Activated CD8-positive, alpha-beta memory T cell treated with anti-CD3 and anti-CD28 coated beads for 36 hours (primary cell): ENCODE data around the gene OSM. TPM values are rescaled to one million over a fixed set of nuclear protein-coding genes. Genes with fewer than 3 reads are reported as not detected.

Experiments
- CTCF ChIA-PET: fragments of 350-600 bp; sonication (Branson Sonifier 250); formaldehyde crosslinking; loops from one replicate; lab custom pipeline; 2021; ENCODE audit warnings: antibody characterized with exemption; lab: Charles Lee
- POLR2A ChIA-PET: fragments of 350-600 bp; sonication (Branson Sonifier 250); formaldehyde crosslinking; loops from one replicate; lab custom pipeline; 2021; ENCODE audit warnings: antibody characterized with exemption; lab: Charles Lee
- total RNA-seq, 2 experiments: library from RNA; stranded (reverse); gene quantifications; one replicate each; pipeline ENCODE4 v1.2.3, GENCODE V29; 2021

OSM gene
- total RNA-seq, 2 experiments from 2014 or later, result 21.1 to 23.3 TPM

DNA sequence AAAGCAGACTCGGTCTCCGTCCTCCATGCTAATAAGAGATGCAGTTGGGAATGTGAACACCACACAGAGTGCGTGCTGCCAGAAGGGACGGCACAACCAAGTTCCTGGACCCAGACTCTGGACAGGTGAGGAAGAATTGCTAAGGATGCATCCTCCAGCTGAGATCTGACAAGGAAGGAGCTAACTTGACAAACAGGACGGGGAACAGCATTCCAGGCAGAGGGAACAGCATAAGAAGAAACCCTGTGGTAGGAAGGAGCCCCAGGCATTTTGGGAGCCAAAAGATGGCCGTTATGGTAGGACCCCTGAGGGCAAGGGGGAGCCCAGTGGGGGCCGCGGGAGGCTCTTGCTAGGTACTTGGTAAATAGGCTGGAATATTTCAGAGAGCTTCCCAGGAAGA, 6.0 kb downstream of the OSM start:
- CTCF ChIA-PET, result interaction anchor here (1.1 to 2.3 kb wide), 4 partner anchors 8 to 153 kb away, joined by 3 to 8 read pairs (median 4); no protein-coding TSS in a partner anchor
- POLR2A ChIA-PET, result no interaction called here

DNA sequence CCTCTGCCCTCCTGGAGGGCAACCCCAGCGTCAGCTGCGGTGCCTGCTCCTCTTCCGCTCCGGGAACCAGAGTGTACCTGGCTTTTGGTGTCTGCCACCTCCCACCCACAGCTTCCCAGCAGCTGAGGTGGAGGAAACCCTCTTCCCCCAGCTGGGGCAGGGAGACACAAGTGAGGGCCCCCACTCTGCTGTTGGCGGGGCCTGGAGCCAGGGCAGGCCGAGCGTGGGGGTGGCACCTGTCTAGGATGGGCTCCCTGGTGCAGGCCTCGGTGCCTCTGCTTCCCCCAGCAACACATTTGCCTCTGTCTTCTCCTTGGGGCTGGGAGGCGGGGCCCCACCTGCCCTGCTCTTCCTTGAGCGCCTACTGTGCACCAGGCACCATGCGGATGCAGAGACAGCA, 6.4 kb downstream of the OSM start:
- ChIA-PET CTCF (interaction anchor here (1.0 to 2.3 kb wide), 3 partner anchors 8 to 153 kb away, joined by 3 to 8 read pairs (median 5); no protein-coding TSS in a partner anchor), POLR2A (no interaction called here)

DNA sequence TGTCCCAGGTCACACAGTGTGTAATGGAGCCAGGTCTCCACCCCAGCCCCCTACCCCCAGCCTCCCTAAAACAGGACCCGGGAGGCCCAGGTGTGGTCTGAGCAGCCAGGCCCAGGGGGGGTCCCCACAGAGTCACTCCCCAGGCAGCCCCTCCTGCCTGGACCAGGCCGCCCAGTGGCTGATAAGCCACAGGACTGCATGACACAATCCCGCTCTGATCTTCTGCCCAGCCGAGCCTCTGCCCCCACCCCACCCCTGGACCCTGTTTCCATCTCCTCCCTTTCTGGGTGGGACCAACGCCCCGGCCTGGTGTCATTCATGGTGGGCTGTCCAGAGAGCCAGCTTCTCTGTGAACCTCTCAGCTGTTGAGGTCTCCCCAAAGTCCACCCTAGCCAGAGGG, 12.3 kb downstream of the OSM start:
- ChIA-PET POLR2A (no interaction called here), CTCF (interaction anchor here (1.2 to 2.4 kb wide), 6 partner anchors 9 to 146 kb away, joined by 3 to 22 read pairs (median 6); partner anchors contain the start of genes CASTOR1 and RNF215)

DNA sequence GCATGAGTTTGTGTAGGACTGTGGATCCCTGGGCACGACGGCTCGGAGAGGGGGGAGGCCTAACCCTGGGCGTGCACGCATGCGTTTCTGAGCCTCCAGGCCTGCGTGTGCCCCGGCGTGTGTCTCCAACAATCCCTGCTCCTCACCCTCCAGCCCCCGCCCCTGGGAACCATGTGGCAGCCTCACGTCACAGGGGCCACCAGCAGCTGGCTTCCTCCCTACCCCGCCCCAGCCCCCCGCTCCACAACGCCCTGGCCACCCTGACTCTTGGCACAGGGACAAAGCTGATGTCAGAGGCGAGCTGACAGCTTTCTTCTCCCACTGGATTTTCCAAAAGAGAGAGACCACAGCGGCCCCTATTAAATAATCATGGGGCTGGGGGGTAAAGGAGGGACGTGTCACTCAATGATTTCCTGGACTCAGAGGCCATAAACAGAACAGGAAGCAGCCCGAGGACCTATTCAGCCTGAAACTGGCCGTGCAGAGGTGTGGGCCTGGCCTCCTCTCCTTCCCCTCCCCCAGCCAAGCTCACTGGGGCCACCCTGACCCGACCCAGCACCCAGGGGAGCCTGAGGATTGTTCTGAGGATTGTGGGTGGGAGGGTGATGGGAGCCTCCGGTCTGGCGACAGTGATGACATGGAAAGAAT, 13.3 kb downstream of the OSM start:
- ChIA-PET CTCF (interaction anchor here (1.2 to 1.3 kb wide), 2 partner anchors 10 to 34 kb away, joined by 3 to 6 read pairs; no protein-coding TSS in a partner anchor), POLR2A (no interaction called here)

DNA sequence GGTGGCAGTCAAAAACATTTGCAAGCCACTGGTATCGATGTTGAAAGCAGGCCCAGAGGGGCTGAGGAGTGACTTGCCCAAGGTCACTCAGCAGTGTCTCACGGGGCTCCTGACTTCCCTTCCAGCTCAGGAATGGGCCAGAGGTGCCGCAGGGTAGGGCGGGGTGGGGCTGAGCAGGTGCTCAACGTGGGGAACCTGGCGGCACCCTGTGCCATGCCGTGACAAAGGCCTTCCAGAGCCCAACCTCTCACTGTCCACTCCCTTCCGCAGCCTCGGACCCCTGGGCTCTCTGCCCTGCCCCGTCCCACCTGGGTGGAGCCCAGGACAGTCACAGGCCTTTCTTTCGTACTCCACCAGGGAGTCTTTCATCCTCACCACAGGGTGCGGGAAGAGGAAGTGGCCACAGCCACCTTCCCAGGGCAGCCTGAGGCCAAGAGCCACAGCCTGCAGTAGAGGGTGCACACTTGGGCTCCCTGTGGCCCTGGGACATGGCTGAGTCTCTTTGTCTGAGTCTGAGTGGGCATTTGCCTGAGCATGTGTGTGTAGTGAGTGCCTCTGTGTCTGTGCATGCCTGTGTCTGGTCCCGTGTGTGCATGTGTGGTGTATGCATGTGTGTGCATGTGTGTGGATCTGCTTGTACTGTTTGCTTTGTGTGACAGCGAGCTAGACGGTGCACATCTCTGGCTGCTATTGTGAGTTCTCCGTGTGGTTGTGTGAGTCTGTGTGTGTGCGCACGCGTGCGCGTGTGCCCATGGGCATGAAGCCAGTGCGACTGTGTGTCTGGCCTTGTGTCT, 14.0 kb downstream of the OSM start:
- POLR2A ChIA-PET, result interaction anchor here (0.6 kb wide), 1 partner anchor 15 kb away, joined by 3 read pairs; no protein-coding TSS in a partner anchor
- CTCF ChIA-PET, result no interaction called here

DNA sequence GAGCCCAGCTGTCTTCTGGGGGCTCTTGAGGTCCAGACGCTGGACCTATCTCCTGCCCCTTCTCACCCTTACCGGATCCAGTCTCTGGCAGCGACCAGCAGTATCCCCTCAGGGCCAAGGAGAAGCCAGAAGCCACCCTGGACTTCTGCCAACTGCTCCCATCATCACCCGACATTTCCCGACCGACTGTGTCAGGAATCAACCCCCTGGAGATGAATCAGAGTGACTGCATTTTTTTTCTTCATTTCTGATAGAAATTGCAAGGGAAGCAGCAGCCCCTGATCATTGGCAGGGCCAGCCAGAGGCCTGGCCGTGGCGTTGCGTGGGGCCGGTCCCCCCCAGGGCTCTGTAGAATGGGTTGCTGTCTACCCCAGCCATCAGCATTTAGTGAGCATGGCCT, 14.9 kb downstream of the OSM start:
- POLR2A ChIA-PET, result interaction anchor here (0.6 kb wide), 1 partner anchor 16 kb away, joined by 3 read pairs; no protein-coding TSS in a partner anchor
- CTCF ChIA-PET, result interaction anchor here (1.5 to 2.0 kb wide), 3 partner anchors 8 to 143 kb away, joined by 3 to 11 read pairs (median 8); no protein-coding TSS in a partner anchor

DNA sequence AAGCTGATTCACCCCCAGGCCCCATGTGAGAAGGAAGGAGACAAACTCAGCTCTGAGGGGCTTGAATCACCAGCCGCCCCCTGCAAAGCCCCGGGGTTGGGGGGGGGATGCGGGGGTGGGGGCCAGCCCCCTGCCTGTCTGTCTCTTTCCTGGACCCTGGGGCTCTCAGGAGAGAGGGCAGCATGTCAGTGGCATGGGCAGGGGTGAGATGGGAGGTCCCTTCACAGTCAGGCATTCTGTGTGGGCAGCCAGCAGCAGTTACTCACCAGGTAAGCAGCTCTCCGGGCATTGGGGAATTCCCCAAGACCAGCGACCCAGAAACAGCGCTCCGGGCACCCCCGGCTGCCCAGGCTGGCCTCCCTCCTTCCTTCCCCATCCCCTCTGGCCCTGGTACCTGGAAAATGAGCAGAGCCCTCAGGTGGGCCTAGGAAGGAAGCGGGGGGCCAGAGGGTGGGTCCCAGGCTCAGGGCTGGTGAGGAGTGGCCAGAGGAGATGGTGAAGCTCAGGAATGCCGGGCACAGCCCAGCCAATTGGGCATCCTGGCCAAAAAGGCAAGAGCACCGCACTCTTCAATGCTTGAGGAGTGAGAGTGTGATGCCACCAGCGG, 15.9 kb downstream of the OSM start:
- CTCF ChIA-PET, result interaction anchor here (1.5 to 2.0 kb wide), 3 partner anchors 9 to 142 kb away, joined by 3 to 11 read pairs (median 8); no protein-coding TSS in a partner anchor
- POLR2A ChIA-PET, result no interaction called here

DNA sequence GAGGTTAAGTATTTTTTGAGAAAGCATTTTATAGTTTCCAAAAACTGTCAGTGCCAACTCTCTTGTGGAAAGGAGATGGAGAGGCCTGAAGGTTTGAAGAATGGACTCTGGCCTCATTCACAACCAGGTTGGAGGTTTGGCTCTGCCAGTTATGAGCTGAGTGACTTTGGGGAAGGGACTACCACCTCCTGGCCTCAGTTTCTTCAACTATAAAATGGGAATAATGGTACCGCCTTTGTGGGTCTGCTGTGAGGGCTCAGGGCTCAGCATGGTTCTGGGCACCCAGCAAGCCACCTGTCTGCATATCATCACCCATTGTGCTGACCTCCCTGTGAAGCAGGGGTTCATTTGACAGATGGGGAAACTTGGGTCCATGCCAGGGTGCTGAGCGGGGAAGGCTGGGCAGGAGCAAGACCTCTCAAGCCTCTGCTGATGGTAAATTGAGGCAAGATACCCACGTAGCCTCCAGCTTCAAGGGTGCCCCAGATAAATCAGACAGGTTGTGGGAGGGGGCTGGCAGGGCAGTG, 16.5 kb downstream of the OSM start:
- ChIA-PET POLR2A (no interaction called here), CTCF (interaction anchor here (1.5 to 2.0 kb wide), 3 partner anchors 10 to 142 kb away, joined by 3 to 11 read pairs (median 8); no protein-coding TSS in a partner anchor)

DNA sequence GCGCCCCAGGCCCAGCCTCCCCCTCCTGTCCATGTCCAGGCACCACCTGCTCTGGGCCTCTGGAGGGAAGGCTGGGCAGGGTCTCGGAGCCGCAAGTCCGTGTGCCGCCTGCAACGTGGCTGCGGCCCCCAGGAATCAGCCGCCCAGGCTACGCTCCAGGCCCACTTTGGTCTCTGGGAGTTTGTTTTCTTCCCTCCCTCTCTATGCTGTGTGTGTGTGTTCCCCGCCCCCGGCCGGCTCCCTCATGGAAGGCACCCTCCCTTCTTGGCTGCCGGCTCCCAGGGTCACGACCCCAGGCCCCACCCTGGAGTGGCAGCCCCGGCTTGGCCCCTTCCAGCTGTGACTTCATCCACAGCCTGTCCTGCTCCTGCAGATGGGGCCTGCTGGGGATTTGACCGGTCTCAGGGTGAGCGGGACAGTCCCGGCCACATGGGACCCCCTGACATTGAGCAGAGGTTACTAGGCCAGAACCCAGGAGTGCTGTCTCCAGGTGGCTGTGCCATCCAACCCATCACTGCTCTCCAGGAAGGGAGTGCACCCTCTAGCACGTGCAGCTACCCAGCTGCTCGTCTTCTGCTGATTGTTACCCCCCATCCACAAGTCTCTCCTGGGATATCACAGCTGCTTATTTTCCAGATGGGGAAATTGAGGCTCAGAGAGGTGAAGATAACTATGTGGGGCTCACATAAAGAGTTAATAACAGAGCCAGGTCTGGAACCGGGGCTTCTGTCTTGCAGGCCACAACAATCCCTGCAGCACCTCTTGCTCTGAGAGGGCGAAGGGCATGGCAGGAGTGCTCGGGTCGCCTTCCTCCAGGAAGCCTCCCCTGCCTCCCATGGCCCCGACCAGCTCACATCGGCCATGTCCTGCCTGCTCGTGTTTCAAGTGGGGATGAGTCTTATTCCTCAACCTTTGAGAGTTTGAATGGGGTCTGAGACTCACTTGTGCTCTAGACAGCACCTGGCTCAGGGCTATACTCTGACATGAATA, 17.3 kb downstream of the OSM start:
- ChIA-PET CTCF (interaction anchor here (0.6 to 2.0 kb wide), 2 partner anchors 141 to 483 kb away, joined by 3 to 8 read pairs; partner anchors contain the start of gene ZMAT5), POLR2A (no interaction called here)

DNA sequence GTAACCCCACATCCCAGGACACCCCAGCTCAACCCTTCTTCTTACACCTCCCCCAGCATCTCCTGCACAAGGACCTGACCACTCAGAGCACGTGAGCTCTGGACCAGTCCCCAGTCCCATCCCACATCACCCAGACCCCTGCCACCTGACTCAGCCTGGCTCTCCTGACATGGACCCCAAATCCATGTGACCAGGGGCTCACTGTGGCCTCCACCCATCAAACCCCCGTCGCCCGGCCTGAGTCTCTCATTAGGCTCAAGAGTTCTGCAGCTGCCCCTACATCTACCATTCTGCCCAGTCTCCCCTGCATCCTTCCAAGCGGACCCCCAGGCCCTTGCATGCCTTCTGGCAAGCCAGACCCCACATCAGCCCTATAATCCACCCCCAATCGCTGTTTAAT, 18.2 kb downstream of the OSM start:
- POLR2A ChIA-PET, result no interaction called here
- CTCF ChIA-PET, result interaction anchor here (0.7 kb wide), 1 partner anchor 39 kb away, joined by 3 read pairs; no protein-coding TSS in a partner anchor

DNA sequence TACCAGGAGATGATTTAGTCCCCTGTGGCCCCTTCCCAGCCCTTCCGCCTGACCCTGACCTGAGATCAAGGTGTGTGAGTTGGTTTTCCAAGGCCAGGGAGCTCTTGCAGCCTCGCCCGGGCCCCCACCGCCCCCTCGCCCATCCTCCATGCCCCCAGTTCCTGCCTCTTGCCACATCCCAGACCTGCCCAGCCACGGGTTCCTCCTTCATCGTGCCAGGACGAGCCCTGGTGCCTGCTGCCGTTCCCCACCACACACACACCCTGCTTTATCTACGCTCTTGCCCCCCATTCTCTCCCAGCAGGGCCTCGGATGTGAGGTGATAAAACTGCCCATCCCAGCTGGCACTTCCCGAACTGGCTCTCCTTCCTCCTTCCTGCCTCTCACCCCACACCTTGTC, 18.7 kb downstream of the OSM start:
- ChIA-PET POLR2A (no interaction called here), CTCF (interaction anchor here (0.7 kb wide), 1 partner anchor 40 kb away, joined by 3 read pairs; no protein-coding TSS in a partner anchor)

DNA sequence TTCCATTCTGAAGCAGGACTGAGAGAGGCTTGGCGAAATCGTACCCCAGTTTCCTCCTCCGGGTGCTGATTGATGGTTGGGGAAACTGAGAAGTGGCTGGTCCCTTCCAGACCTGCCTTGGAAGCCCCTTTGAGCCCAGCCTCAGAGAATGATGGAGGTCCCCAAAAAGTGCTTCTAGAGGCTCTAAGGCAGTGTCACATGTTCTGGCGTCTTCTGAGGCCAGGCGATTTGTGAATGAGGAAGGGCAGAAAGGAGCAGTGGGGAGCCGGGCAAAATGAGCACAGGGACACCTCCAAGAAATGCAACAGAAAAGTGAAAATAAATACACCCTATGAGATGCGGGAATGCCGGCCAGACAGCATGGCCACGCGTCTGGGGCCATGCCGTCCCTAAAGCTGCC, 19.1 kb downstream of the OSM start:
- CTCF ChIA-PET, result interaction anchor here (0.7 kb wide), 1 partner anchor 40 kb away, joined by 3 read pairs; no protein-coding TSS in a partner anchor
- POLR2A ChIA-PET, result no interaction called here

DNA sequence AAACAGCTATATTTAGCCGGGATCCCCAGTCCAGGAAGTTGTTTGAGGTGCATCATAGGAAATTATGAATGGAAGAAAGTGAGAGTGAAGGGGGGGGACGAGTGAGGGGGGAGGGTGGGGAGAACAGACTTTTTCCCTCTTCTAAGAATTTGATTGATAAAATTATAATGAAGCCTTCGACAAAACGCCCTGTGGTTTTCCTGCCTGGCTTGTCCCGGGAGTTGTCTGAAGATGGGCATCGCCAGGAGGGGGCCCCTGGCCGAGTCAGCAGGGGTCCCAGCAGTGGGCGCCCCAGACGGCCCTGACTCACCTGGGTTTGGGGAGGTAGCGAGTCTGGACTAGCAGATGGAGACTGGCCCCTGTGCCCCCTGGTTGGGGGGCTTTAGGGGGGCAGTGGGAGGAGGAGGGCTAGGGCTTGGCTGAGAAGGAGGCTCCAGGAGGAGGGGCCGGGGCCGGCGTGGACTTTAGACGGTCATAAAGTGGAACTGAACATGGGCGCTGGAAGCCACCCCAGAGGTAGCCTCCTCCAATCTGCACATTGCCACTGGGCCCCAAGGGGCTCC, 19.8 kb downstream of the OSM start:
- ChIA-PET POLR2A (interaction anchor here (0.6 kb wide), 1 partner anchor 108 kb away, joined by 7 read pairs; no protein-coding TSS in a partner anchor), CTCF (interaction anchor here (0.7 to 1.3 kb wide), 3 partner anchors 9 to 68 kb away, joined by 3 to 4 read pairs (median 3); no protein-coding TSS in a partner anchor)

DNA sequence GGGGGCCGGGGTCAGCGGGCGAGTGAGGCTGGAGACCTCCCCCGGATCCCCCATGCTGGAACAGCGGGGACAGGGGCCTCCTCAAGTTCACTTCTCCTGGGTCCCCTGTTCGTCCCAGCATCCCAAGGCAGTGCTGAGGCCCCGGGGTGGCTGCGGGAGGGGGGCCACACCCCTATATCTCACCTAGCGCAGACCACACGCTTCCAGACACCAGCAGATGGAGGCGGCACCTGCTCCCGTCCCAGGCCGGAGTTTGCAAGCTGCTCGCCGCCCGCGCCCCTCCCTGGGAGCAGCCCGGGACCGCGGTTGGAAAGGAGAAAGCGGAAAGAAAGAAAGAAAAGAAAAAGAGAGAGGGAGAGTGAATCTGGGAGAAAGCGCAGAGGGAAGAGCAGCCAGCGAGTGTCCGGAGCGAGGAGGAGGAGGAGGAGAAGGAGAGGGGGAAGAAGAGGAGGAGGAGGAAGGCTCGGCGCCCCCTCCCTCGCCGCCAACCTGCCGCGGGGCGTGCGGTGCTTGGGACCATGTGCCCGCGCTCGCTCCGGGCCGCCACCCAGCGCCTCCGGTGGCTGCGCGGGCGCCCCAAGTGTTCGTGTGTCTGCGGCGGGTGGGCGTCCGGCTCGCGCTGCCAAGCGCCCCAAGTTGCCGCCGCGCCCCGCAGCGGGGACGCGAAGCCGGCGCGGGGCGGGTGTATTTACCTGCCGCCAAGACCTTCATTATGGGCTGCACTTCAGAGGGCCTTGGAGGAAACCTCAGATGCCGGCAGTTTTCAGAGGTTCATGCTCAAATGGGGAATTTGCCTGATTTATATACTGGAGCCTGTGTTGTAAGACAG, 20.5 kb downstream of the OSM start, which contains the start of gene LIF:
Gene LIF (minus strand): TSS at position 775 of the 829 bp plus-strand sequence. CDS start 64 bp downstream, at position 711.
- ChIA-PET POLR2A (interaction anchor here (0.6 to 0.7 kb wide), 2 partner anchors 109 to 624 kb away, joined by 3 to 7 read pairs; no protein-coding TSS in a partner anchor), CTCF (interaction anchor here (0.7 to 1.3 kb wide), 4 partner anchors 9 to 68 kb away, joined by 3 to 4 read pairs (median 3); no protein-coding TSS in a partner anchor)

DNA sequence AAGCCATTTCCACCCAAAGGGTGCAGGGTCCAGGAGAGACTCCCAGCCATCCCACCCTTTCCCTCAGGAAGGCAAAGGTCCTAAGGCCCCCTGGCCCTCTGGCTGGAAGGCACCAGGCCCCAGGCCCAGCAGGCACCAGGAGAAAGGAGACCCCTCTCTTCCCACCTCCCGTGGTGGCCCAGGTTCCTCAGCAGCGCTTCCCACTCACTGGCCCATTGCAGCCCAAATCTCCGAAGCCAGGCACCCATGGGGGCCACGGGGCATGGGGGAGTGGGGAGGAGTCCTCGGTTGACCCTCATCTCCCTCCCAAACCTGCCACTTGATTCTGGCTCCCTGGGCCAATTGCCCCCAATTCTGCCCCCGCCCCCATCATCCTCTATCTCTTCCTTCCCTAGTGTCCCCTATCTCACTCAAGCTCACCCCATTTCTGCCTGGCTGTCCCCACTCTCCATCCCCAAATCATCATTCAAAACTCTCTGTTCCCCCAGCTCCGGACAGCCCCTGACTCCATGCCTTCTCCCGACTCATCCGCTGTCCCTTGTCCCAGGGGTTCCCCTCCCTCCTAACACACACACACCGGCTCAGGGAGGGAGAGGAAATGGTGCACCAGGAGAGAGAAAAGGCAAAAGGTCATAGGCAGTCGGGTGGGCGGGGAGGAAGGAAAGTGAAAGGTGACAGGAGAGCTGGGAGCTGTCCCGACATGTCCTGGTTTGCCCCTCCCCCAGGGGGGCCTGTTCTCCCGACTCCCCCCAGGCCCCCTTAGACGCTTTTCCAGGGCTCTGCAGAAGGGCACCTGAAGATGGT, 21.3 kb downstream of the OSM start:
- ChIA-PET CTCF (interaction anchor here (0.8 to 1.3 kb wide), 2 partner anchors 8 to 10 kb away, joined by 3 to 4 read pairs (median 3); no protein-coding TSS in a partner anchor), POLR2A (interaction anchor here (0.5 to 0.7 kb wide), 2 partner anchors 459 to 625 kb away, joined by 3 read pairs; no protein-coding TSS in a partner anchor)
